ENCODE measurements around the gene TBC1D10A. TPM values are rescaled to one million over a fixed set of nuclear protein-coding genes. Genes with fewer than 3 reads are reported as not detected.

Gene TBC1D10A
- 5.7 TPM for total RNA-seq
- long read RNA-seq, transcript TBC1D10A-201 (9 exons, 2,077 nt) = major isoform, 9 of 11 reads
- long read RNA-seq, partial matches to known transcripts = 0 of 11 reads
- long read RNA-seq, other reads (novel, unspliced or antisense) = 2 of 11 reads

- peak; percentile 95 for DNase-seq (ENCODE audit: low spot score)
- intact Hi-C loops (cut with DNase I) = loop anchor here (2.0 to 5.0 kb wide), 2 partner anchors 38 to 60 kb away; partner anchors contain the start of genes CASTOR1 and RNF215
Measured at GRCh38 chr22:30326706-30327362, at the start of gene TBC1D10A. TSS of gene TBC1D10A (minus strand) at chr22:30326941. CDS start at chr22:30326881, 60 bp downstream.

GRCh38 chr22:30375312-30375849 is 48.6 kb upstream of the TBC1D10A start:
- no peak for DNase-seq (ENCODE audit: low spot score)
- intact Hi-C loops (cut with DNase I) = no loop called here

GRCh38 chr22:30373331-30374325 is 46.9 kb upstream of the TBC1D10A start:
- intact Hi-C loops (cut with DNase I) = no loop called here
- no peak for DNase-seq (ENCODE audit: low spot score)

- intact Hi-C loops (cut with DNase I) = no loop called here
Measured at GRCh38 chr22:30372915-30373314, 46.2 kb upstream of the TBC1D10A start.

GRCh38 chr22:30371981-30372380 is 45.2 kb upstream of the TBC1D10A start:
- no peak for DNase-seq (ENCODE audit: low spot score)
- intact Hi-C loops (cut with DNase I) = no loop called here

More at GRCh38 chr22:30372915-30373314, 46.2 kb upstream of the TBC1D10A start:
- no peak for DNase-seq (ENCODE audit: low spot score)

- DNase-seq (ENCODE audit: low spot score) = no peak
- intact Hi-C loops (cut with DNase I) = no loop called here
Measured at GRCh38 chr22:30371321-30371720, 44.6 kb upstream of the TBC1D10A start.

GRCh38 chr22:30370641-30371230 is 44.0 kb upstream of the TBC1D10A start:
- intact Hi-C loops (cut with DNase I) = no loop called here
- DNase-seq (ENCODE audit: low spot score) = no peak

GRCh38 chr22:30368420-30368819 is 41.7 kb upstream of the TBC1D10A start:
- intact Hi-C loops (cut with DNase I) = no loop called here
- DNase-seq (ENCODE audit: low spot score) = no peak

GRCh38 chr22:30365891-30366290 is 39.1 kb upstream of the TBC1D10A start:
- intact Hi-C loops (cut with DNase I) = no loop called here
- DNase-seq (ENCODE audit: low spot score) = no peak

- DNase-seq (ENCODE audit: low spot score) = no peak
- intact Hi-C loops (cut with DNase I) = no loop called here
Measured at GRCh38 chr22:30362651-30363281, 36.0 kb upstream of the TBC1D10A start.

GRCh38 chr22:30361916-30362650 is 35.3 kb upstream of the TBC1D10A start:
- intact Hi-C loops (cut with DNase I) = no loop called here
- no peak for DNase-seq (ENCODE audit: low spot score)

GRCh38 chr22:30358541-30358940 is 31.8 kb upstream of the TBC1D10A start:
- intact Hi-C loops (cut with DNase I) = no loop called here
- DNase-seq (ENCODE audit: low spot score) = no peak

- no peak for DNase-seq (ENCODE audit: low spot score)
- intact Hi-C loops (cut with DNase I) = no loop called here
Measured at GRCh38 chr22:30357650-30358215, 31.0 kb upstream of the TBC1D10A start.

GRCh38 chr22:30357236-30357570 is 30.5 kb upstream of the TBC1D10A start:
- DNase-seq (ENCODE audit: low spot score) = no peak
- intact Hi-C loops (cut with DNase I) = no loop called here

GRCh38 chr22:30356449-30357235 is 29.9 kb upstream of the TBC1D10A start, which contains the start of the genes CCDC157 and SF3A1:
TSS of gene CCDC157 (plus strand) at chr22:30357007. CDS start at chr22:30366001, 8,994 bp downstream.
TSS of gene SF3A1 (minus strand) at chr22:30356894. CDS start at chr22:30356792, 102 bp downstream.
- intact Hi-C loops (cut with DNase I) = loop anchor here (1.0 kb wide), 2 partner anchors 31 to 67 kb away; partner anchors contain the start of genes CASTOR1 and RNF215
- DNase-seq (ENCODE audit: low spot score) = peak; percentile 95

- DNase-seq (ENCODE audit: low spot score) = no peak
- intact Hi-C loops (cut with DNase I) = no loop called here
Measured at GRCh38 chr22:30354644-30355043, 27.9 kb upstream of the TBC1D10A start.

GRCh38 chr22:30351226-30351625 is 24.5 kb upstream of the TBC1D10A start:
- DNase-seq (ENCODE audit: low spot score) = no peak
- intact Hi-C loops (cut with DNase I) = no loop called here
